HUES6 (cell line): ENCODE results near the gene MBD4.

Experiments used
- H3K27ac ChIP-seq: 2 replicates; pipeline ENCODE4 v1.7.0; 2013; ENCODE audit warnings: low read depth, mild to moderate bottlenecking, low read length, inconsistent platforms
- H3K27me3 ChIP-seq: 2 replicates; pipeline ENCODE4 v1.6.1; 2013; ENCODE audit warnings: low read length; ENCODE audit not compliant: control insufficient read depth, insufficient read depth
- H3K36me3 ChIP-seq: 2 replicates; pipeline ENCODE4 v1.6.1; 2013; ENCODE audit warnings: low read length; ENCODE audit not compliant: control insufficient read depth, insufficient read depth
- H3K4me1 ChIP-seq: 2 replicates; pipeline ENCODE4 v1.6.1; 2013; ENCODE audit warnings: low read length; ENCODE audit not compliant: control insufficient read depth, insufficient read depth
- H3K4me3 ChIP-seq: 2 replicates; pipeline ENCODE4 v1.5.1; 2013; ENCODE audit warnings: low read depth, low read length
- H3K9ac ChIP-seq: one replicate; pipeline ENCODE4 v1.6.1; 2013; ENCODE audit warnings: mild to moderate bottlenecking, low read length
- H3K9me3 ChIP-seq: 2 replicates; pipeline ENCODE4 v1.6.1; 2013; ENCODE audit warnings: low read depth, low read length; ENCODE audit not compliant: control insufficient read depth, insufficient read depth

The MBD4 gene

DNA sequence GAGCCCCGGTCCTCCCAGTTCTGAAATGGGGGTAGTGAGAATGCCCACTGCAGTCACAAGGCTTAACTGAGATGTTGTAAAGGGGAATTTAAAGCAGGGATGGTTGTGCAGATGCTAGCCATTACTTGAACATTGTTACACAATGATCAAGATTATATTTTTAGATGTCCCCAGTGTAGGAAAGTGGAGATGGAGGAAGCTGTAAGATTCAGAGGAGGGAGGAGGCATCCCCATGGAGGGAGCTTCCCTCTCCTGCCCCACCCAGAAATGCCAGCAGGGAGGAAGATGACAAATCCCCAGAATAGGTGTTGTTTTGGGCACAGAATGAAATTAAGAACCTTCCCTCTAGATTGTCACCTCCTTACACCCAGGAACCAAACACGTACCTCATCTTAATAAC lies 57.4 kb downstream of the MBD4 start:
- no peak overlapping the region for H3K4me3 ChIP-seq
- H3K27me3 ChIP-seq: no peaks in the 10 kb centered on the region
- H3K27ac ChIP-seq: no peak overlapping the region

More for the DNA sequence above, 57.4 kb downstream of the MBD4 start:
- peaks cover 13% of the 10 kb centered on the region; the same call in 1 of the 2 replicates for H3K4me1 ChIP-seq
- H3K36me3 ChIP-seq: peaks cover 6% of the 10 kb centered on the region; the same call in 1 of the 2 replicates
- no peak overlapping the region for H3K9ac ChIP-seq
- peaks cover 25% of the 10 kb centered on the region for H3K9me3 ChIP-seq
